Stomach (tissue), 4 donors: ENCODE results near the gene STK17A.

Experiments
- EP300 ChIP-seq: sonication (generic); formaldehyde crosslinking; IDR thresholded peaks from one replicate; pipeline ENCODE4 v1.6.1; 2017; ENCODE audit warnings: antibody characterized with exemption
- POLR2AphosphoS5 ChIP-seq, 3 donors: sonication (generic); formaldehyde crosslinking; IDR thresholded peaks; one replicate each; pipeline ENCODE4 v1.6.1; 2016; ENCODE audit warnings: antibody characterized with exemption in 3 of 3

GRCh38 chr7:43637114-43637806 lies 54.4 kb downstream of the STK17A start:
- TF ChIP-seq POLR2AphosphoS5 (IDR thresholded peaks at IDR 0.05), result no peak
- TF ChIP-seq EP300, result no peak
